ENCODE measurements around the gene REXO4. TPM values are rescaled to one million over a fixed set of nuclear protein-coding genes. Genes with fewer than 3 reads are reported as not detected.

REXO4 gene
- total RNA-seq, 4 donors from 2014 or later: 21.5 to 26.0 (median 21.7) TPM

DNA sequence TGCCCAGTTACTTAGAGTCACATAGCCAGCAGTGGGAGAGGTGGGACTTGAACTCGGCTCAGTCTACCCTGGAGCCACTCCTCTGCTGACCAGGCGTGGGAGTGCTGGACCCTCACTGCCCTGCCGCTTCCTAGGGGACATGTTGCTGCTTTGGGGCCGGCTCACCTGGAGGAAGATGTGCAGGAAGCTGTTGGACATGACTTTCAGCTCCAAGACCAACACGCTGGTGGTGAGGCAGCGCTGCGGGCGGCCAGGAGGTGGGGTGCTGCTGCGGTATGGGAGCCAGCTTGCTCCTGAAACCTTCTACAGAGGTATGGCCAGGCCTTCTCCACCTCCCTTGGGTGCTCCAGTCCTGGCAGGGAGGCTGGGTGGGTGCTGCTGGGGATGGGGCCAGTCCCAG lies 38.6 kb upstream of the REXO4 start:
- Histone ChIP-seq H3K36me3 (no peaks in the 10 kb centered on the region), H3K27me3 (no peaks in the 10 kb centered on the region), H3K9me3 (no peaks in the 10 kb centered on the region), H3K27ac (no peak overlapping the region), H3K4me3 (no peak overlapping the region), H3K4me1 (peaks cover 6 to 31% (median 21%) of the 10 kb centered on the region in 3 donors)
- TF ChIP-seq POLR2A (IDR thresholded peaks at IDR 0.05) (no peak), CTCF (IDR thresholded peaks at IDR 0.05) (no peak)
- intact Hi-C loops (cut with DNase I): no loop called here
- 100% methylated on average over 1 of the region's 9 CpGs for WGBS, 2 donors
- no peak for DNase-seq

GRCh38 chr9:133455936-133456335 lies 38.1 kb upstream of the REXO4 start:
- H3K36me3 ChIP-seq: no peaks in the 10 kb centered on the region
- no peaks in the 10 kb centered on the region for H3K27me3 ChIP-seq
- no peaks in the 10 kb centered on the region for H3K9me3 ChIP-seq
- TF ChIP-seq POLR2A (IDR thresholded peaks at IDR 0.05) (no peak), CTCF (IDR thresholded peaks at IDR 0.05) (no peak)
- intact Hi-C loops (cut with DNase I): no loop called here
- H3K27ac ChIP-seq: no peak overlapping the region
- WGBS, 2 donors: 73 to 80% methylated on average over 1 to 2 of the region's 11 CpGs
- H3K4me3 ChIP-seq: no peak overlapping the region
- no peak for DNase-seq
- H3K4me1 ChIP-seq: peaks cover 6 to 26% (median 18%) of the 10 kb centered on the region in 3 donors

GRCh38 chr9:133454943-133455673 lies 37.3 kb upstream of the REXO4 start:
- Histone ChIP-seq H3K4me1 (peaks cover 6 to 20% (median 12%) of the 10 kb centered on the region in 3 donors), H3K27ac (no peak overlapping the region), H3K4me3 (no peak overlapping the region), H3K36me3 (no peaks in the 10 kb centered on the region), H3K9me3 (no peaks in the 10 kb centered on the region), H3K27me3 (no peaks in the 10 kb centered on the region)
- 91 to 100% methylated on average over 6 to 7 of the region's 20 CpGs for WGBS, 2 donors
- TF ChIP-seq POLR2A (IDR thresholded peaks at IDR 0.05) (no peak), CTCF (IDR thresholded peaks at IDR 0.05) (no peak)
- intact Hi-C loops (cut with DNase I): no loop called here
- DNase-seq: no peak

DNA sequence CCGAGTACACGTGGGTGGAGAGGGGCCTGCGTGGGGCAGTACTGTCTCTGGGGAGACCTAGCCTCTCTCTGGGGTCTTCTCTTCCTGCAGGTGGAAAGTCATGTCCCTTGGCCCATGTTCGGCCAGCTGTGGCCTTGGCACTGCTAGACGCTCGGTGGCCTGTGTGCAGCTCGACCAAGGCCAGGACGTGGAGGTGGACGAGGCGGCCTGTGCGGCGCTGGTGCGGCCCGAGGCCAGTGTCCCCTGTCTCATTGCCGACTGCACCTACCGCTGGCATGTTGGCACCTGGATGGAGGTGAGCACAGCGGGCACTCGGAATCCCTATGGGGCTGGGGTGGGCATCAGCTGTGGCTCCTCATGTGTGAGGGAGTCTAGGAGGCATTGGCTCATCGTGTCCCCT lies 36.5 kb upstream of the REXO4 start:
- Histone ChIP-seq H3K4me3 (no peak overlapping the region), H3K27me3 (no peaks in the 10 kb centered on the region), H3K27ac (no peak overlapping the region), H3K9me3 (no peaks in the 10 kb centered on the region), H3K4me1 (peaks cover 6 to 25% (median 12%) of the 10 kb centered on the region in 3 donors), H3K36me3 (no peaks in the 10 kb centered on the region)
- intact Hi-C loops (cut with DNase I): no loop called here
- WGBS, 2 donors: 67 to 75% methylated on average over 1 to 2 of the region's 19 CpGs
- TF ChIP-seq CTCF (IDR thresholded peaks at IDR 0.05) (no peak), POLR2A (IDR thresholded peaks at IDR 0.05) (no peak)
- no peak for DNase-seq

GRCh38 chr9:133453651-133454050 lies 35.8 kb upstream of the REXO4 start:
- 69 to 79% methylated on average over 11 of the region's 11 CpGs for WGBS, 2 donors
- Histone ChIP-seq H3K9me3 (no peaks in the 10 kb centered on the region), H3K27ac (no peak overlapping the region), H3K4me1 (peaks cover 0 to 18% (median 7%) of the 10 kb centered on the region in 3 donors), H3K27me3 (no peaks in the 10 kb centered on the region), H3K4me3 (no peak overlapping the region), H3K36me3 (no peaks in the 10 kb centered on the region)
- no peak for DNase-seq
- TF ChIP-seq POLR2A (IDR thresholded peaks at IDR 0.05): no peak
- TF ChIP-seq CTCF (IDR thresholded peaks at IDR 0.05): no peak
- intact Hi-C loops (cut with DNase I): no loop called here

Measured in esophagus squamous epithelium (tissue), 5 donors.